Activated naive CD8-positive, alpha-beta T cell treated with anti-CD3 and anti-CD28 coated beads, Interleukin-2, amount 50 U/mL, for 16 hours (primary cell): ENCODE measurements around the gene CDS2.
"Not testable (repeated sequence)": the region's sequence is repeated elsewhere in the genome, so short reads cannot be mapped to it uniquely, and the experiment has no call there.

ENCODE experiments used
- DNase-seq: peaks from one replicate; pipeline ENCODE4 v3.0.0-alpha.2; 2020; ENCODE audit warnings: low read depth, low spot score

CDS2 gene

DNA sequence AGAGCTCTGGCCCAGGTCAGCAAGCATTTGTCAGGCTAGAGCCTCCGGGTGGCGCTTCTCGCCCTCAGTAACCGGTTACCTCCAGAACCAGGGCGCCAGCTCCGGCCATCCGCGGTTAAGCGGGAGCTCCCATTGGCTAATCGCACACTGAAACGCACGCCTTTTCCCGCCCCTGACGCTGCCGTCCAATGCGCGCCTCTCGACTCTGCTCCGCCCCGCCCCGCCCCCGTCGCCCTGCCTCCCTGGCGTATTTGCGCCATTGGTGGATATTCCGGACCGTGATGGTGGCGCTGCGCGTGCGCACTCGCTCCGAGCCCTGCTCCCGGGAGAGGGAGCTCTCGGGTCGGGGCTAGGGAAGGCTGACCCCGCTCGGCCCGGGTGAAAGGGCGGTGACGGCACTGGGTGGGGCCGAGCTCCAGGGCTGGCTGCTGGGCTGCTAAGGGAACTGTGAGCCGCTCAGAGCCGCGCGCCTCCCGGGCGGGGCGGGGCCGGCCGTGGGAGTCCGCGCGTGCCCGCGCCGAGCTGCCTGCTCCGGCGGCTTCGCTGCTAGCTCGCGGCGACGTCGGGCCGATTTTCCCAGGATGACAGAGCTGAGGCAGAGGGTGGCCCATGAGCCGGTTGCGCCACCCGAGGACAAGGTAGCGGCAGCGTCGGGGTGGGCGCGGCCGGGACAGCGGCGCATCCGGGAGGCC, at the start of gene CDS2:
TSS of gene CDS2 (plus strand) at position 497 of the 692 bp plus-strand sequence. CDS start at position 582, 85 bp downstream.
- peak; percentile 100 for DNase-seq

DNA sequence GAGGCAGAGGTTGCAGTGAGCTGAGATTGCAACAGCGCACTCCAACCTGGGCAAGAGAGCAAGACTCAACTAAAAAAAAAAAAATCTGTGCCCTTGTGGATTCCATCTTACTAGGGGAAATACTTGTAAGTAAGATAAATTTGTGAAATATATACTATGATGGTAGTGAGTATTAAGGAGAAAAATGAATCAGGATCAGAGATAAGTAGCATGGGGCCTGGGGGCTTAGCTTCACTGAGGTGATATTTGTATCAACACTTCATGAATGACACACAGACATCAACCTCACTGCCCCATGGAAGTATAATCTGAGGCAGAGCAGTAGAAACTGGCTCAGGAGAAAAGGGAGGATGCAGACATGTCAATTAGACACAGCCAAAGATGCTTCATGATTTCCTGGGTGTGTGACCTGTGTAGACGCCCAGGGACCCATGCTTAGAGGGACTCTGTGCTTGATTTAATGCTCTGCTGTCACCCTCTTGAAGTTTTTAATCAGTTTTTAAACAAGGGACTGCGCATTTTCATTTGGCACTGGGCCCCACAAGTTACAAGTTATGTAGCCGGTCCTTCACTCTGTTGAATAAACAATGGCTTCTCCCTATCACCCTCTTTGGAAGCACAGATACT, 48.9 kb upstream of the CDS2 start:
- DNase-seq: no peak

- DNase-seq: peak; percentile 55
Observed at GRCh38 chr20:5078399-5078958, 48.3 kb upstream of the CDS2 start.

- DNase-seq: no peak
Observed at GRCh38 chr20:5080384-5080877, 46.4 kb upstream of the CDS2 start.

- DNase-seq: no peak
Observed at GRCh38 chr20:5085380-5085779, 41.4 kb upstream of the CDS2 start.

- no peak for DNase-seq
Observed at GRCh38 chr20:5088688-5089087, 38.1 kb upstream of the CDS2 start.

GRCh38 chr20:5090191-5090590, 36.6 kb upstream of the CDS2 start:
- no peak for DNase-seq

- DNase-seq: no peak
Observed at GRCh38 chr20:5091902-5092301, 34.9 kb upstream of the CDS2 start.

DNA sequence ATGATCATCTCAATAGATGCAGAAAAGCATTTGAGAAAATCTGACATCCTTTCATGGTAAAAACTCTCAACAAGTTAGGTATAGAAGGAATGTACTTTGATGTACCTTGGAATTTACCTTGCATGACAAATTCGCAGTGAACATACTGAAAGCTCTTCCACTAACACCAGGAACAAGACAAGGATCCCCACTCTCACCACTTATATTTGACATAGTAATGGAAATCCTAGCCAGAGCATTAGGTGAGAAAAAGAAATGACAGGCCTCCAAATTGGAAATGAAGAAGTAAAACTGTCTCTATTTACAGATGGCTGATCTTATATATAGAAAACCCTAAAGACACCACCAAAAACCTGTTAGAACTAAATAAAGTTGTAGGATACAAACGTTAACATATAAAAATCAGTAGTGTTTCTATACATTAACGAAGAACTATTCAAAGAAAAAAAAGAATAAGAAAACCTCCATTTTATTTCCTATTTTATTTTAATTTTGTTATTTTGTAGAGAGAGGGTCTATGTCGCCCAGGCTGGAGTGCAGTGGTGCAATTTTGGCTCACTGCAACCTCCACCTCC, 34.0 kb upstream of the CDS2 start:
- DNase-seq: no peak

DNA sequence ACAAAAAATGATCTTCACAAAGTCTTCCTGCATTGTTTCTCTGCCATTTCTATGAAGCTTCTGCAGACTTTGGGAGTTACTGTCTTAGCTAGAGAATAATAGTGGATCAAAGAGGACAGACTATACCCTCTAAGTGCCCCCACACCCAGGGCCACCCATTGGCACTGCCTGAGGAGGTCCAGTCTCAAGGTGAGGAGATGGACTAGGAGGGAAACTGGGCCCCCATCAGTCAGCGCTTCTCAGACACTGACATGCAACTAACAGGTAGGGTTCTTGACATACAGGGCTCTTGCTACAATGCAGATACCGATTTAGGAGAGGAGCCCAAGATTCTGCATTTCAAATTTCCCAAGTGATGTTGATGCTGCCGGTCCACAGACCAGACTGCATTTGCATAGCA, 31.4 kb upstream of the CDS2 start:
- DNase-seq: no peak

DNA sequence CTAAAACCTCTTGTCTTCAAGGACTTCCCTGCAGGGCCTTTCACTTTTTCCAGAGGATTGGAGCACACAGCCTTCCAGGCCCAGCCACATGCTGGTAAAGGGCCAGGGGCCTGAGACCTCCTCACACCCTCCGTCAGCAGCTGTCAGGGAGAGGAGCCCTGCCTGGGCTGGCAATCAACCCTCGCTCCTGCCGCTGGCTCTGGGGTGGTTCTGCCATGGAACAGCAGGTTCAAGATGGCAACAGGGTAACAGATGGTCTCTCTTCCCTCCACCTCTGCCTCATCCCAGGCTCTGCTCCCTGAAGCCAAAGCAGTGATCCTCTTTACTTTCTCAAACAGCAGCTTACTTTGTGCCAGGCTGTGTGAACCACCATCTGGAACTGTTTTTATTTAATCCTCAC, 30.9 kb upstream of the CDS2 start:
- no peak for DNase-seq

GRCh38 chr20:5096463-5096862, 30.3 kb upstream of the CDS2 start:
- no peak for DNase-seq

GRCh38 chr20:5099009-5099408, 27.8 kb upstream of the CDS2 start:
- not testable (repeated sequence) for DNase-seq

DNA sequence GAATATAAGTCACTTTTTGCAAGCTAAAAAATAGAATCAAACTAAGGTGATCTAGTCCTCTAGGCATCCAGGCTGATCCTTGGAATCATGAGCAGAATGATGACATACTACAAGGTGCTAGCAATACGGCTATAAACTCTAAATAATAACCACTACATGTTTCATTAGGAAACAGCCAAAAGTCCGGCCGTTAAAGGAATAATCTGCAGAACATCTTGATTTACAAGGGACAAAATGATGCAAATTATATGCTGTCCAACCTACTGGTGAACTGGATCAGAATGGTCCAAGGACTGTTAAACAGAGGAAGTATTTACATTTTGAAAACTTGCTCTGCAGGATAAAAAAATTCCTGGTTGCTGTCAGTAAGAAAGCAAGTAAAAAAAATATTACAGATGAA, 26.9 kb upstream of the CDS2 start:
- DNase-seq: not testable (repeated sequence)

DNA sequence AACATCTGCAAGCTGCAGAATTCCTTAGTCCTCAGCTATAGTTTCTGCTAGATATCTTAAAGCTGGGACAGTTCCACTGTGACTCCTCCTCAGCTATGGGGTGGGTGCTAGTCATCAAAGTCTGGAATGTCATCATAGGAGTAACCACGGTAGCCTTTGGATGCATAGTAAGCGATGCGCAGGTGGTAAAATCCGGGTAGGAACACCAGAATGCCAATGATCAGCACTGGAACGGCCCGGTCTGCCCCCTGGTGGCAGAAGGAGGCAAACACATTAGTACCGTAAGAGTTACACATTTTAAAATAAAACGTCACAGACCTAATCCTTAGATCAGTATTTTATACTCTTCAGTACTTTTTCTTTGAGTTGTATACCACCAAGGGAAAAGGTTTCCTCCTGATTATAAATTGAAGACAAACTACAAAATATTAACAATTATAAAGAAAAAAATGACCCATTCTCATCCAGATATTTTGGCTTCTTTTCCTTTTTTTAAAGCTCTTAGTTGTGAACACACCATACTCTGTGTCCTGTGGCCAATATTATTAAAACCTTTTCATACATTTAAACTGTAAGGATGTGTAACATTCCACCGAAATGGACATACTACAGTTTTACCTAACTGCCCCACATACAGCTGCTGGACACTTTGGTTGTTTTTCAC, 26.0 kb upstream of the CDS2 start:
- peak; percentile 44 for DNase-seq

GRCh38 chr20:5104479-5104878, 22.3 kb upstream of the CDS2 start:
- no peak for DNase-seq

GRCh38 chr20:5109276-5109675, 17.5 kb upstream of the CDS2 start:
- no peak for DNase-seq

DNA sequence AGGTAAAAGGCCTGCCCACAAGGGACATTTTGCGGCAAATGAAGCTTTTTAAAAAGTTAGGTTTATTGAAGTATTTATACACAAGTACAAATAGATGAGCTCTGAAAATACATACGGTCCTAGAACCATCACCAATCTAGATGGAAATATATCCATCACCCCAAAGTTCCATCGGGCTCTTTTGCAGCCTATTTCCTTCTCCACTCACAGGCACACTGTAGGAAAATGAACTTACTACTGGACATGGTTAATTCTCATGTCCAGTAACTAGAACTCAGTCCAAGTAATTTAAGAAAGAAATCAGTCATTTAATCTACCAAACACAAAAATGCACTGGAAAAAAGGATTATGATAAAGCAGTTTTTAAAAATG, 13.2 kb upstream of the CDS2 start:
- no peak for DNase-seq

- DNase-seq: no peak
Observed at GRCh38 chr20:5114403-5114802, 12.4 kb upstream of the CDS2 start.

- no peak for DNase-seq
Observed at GRCh38 chr20:5116875-5117274, 9.9 kb upstream of the CDS2 start.

DNA sequence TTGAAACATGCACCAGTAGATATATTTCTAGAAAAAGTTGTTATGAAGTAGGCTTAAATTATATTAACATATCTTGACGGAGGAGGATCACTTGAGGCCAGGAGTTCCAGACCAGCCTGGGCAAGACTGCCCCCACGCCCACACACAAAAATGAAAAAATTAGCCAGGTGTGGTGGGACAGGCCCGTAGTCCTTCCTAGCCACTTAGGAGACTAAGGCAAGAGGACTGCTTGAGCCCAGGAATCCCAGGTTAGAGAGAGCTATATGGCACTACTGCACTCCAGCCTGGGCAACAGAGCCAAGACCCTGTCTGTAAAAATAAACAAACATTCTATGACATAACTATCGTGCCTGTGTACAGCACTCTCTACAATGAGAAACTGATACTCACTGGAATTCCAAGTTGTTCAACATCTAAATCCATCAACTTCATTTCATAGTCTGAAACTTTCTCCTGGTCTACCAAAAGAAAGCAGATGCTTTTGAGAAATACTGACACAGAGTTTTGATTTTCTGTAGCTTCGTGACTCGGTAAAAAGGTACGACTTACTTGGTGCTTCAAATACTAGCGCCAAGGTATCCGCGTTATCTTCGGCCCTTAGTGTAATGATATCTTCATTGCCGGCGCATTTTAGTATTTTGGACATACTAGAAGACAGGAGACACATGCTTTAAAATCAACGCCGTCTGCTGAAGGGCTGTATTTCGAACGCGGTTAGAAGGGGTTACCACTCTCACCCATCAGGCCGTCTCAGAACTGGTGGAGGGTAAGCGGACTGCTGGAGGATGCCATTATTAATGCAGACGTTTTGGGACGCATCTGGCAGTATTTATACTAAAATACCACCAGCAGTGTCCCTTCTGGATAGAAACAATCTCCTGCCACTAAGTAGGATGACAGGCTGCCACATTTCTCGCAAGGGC, 8.3 kb upstream of the CDS2 start:
- no peak for DNase-seq
